Activated CD8-positive, alpha-beta T cell treated with anti-CD3 and anti-CD28 coated beads for 36 hours (primary cell): ENCODE data around the gene NEK6. TPM values are rescaled to one million over a fixed set of nuclear protein-coding genes. Genes with fewer than 3 reads are reported as not detected.

Experiments used
- ATAC-seq: fragments of 200-7000 bp; cut with Tn5 transposase; one replicate; pipeline ENCODE4 v1.10.0; 2021; ENCODE audit warnings: mild to moderate bottlenecking, moderate library complexity
- CTCF ChIA-PET: fragments of 350-600 bp; sonication (Branson Sonifier 250); formaldehyde crosslinking; loops from one replicate; lab custom pipeline; 2021; ENCODE audit warnings: antibody characterized with exemption; lab: Charles Lee
- POLR2A ChIA-PET: fragments of 350-600 bp; sonication (Branson Sonifier 250); formaldehyde crosslinking; loops from one replicate; lab custom pipeline; 2021; ENCODE audit warnings: antibody characterized with exemption; lab: Charles Lee
- DNase-seq: peaks from one replicate; pipeline ENCODE4 v3.0.0-alpha.2; 2020
- H3K27ac Mint-ChIP-seq: one replicate; pipeline ENCODE4 v1.8.0; 2021; ENCODE audit warnings: mild to moderate bottlenecking, mixed read lengths
- H3K27me3 Mint-ChIP-seq: one replicate; pipeline ENCODE4 v1.8.0; 2021; ENCODE audit warnings: mixed read lengths
- H3K36me3 Mint-ChIP-seq: one replicate; pipeline ENCODE4 v1.8.0; 2021; ENCODE audit warnings: low read depth, mixed read lengths
- H3K4me1 Mint-ChIP-seq: one replicate; pipeline ENCODE4 v1.8.0; 2021; ENCODE audit warnings: low read depth, mixed read lengths
- H3K4me3 Mint-ChIP-seq: one replicate; pipeline ENCODE4 v1.8.0; 2021; ENCODE audit warnings: mild to moderate bottlenecking, moderate library complexity, mixed read lengths
- H3K9me3 Mint-ChIP-seq: one replicate; pipeline ENCODE4 v1.8.0; 2021; ENCODE audit warnings: mixed read lengths
- intact Hi-C: fragments of 100-400 bp; cut with micrococcal nuclease; formaldehyde crosslinking; loops from one replicate; pipeline ENCODE4 v1.10.0; 2022
- total RNA-seq, 2 experiments: library from RNA; stranded (reverse); gene quantifications; one replicate each; pipeline ENCODE4 v1.2.3, GENCODE V29; 2021
- TF ChIP-seq, protein P1 (sequence below): fragments of 200-600 bp; IDR thresholded peaks from one replicate; pipeline ENCODE4 v1.8.0; 2022; ENCODE audit warnings: antibody characterized with exemption, mild to moderate bottlenecking

NEK6 gene
- total RNA-seq, 2 experiments from 2014 or later: 20.2 to 21.8 TPM

DNA sequence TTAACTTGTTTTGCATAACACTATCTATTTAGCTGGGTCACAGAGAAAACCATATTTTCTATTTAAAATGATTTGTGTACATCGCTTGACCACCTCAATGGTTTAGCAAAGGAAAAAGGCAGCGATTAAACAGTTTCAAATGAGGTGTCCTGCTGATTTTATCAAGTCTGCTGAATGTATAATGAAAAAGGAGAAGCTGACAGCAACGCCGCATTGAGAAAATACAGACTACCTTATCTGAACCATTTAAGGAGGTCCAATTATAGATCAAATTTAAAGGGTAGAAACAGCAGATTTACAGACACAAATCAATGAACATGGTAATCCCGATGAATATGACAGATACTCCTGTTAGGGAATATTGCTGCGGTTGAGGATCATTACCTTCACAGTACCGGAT is 127.9 kb downstream of the NEK6 start:
- Mint-ChIP-seq H3K36me3 (peaks cover 20% of the 10 kb centered on the region), H3K4me1 (peaks cover 41% of the 10 kb centered on the region), H3K27ac (no peak overlapping the region), H3K9me3 (no peaks in the 10 kb centered on the region), H3K27me3 (no peaks in the 10 kb centered on the region), H3K4me3 (no peak overlapping the region)
- intact Hi-C loops: no loop called here
- ChIA-PET POLR2A (no interaction called here), CTCF (interaction anchor here (1.1 to 3.6 kb wide), 8 partner anchors 7 to 35 kb away, joined by 3 to 11 read pairs (median 4); no protein-coding TSS in a partner anchor)
- TF ChIP-seq, protein P1, sequence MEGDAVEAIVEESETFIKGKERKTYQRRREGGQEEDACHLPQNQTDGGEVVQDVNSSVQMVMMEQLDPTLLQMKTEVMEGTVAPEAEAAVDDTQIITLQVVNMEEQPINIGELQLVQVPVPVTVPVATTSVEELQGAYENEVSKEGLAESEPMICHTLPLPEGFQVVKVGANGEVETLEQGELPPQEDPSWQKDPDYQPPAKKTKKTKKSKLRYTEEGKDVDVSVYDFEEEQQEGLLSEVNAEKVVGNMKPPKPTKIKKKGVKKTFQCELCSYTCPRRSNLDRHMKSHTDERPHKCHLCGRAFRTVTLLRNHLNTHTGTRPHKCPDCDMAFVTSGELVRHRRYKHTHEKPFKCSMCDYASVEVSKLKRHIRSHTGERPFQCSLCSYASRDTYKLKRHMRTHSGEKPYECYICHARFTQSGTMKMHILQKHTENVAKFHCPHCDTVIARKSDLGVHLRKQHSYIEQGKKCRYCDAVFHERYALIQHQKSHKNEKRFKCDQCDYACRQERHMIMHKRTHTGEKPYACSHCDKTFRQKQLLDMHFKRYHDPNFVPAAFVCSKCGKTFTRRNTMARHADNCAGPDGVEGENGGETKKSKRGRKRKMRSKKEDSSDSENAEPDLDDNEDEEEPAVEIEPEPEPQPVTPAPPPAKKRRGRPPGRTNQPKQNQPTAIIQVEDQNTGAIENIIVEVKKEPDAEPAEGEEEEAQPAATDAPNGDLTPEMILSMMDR: no peak
- no peak for ATAC-seq
- no peak for DNase-seq

DNA sequence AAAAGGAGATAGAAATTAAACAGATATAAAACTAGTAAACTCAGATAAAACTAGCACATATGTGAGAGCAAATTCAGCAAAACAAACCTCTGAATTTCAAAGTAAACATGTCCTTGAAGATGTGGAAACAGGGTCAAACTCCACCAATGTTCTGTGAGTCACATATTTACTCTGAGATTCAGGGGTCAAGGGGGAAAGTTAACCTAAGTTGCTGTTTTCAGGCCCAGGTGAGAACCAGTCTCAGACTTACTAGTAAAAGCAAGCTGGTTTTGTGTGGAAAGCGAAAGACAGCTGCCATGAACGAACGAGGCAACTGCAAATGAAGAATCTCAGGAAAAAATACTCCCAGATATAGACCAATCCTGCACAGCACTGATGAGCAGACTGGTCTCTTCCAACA is 128.5 kb downstream of the NEK6 start:
- POLR2A ChIA-PET: interaction anchor here (0.6 kb wide), 1 partner anchor 114 kb away, joined by 3 read pairs; no protein-coding TSS in a partner anchor

DNA sequence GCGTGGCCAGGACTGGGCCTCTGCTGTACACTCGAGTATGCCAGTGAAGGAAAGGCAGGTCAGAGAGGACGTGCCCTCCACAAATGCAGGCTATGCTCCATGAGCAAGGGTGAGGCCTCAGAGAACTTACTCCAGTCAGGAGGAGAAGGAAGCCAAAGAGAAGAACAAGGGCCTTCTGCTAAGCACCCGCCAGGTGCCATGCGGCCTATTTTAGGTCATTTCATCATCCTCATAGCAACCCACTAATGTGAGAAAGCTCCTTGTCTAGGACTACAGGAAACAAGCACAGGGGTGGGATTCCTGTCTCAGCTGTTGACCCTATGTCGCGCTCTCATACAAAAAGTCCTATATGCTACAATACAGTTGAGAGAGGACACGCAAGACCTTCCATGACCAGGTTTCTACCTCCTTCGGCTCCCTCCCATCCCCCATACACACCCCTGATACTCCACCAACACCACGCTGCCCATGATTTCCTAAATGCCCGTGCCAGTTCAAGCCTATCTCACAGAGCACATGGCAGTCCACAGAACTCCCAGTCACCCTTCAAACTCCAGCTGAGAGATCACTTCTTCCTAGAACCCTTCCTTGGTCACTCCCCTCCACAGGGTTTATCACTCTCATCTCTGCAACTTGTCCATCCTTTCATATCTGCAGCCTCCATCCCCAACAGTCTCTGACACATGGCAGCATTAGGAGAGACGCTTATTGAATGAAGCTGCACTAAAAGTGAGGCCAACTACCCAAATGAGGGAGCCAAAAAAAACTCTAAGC is 130.7 kb downstream of the NEK6 start:
- H3K9me3 Mint-ChIP-seq: no peaks in the 10 kb centered on the region
- DNase-seq (no peak), ATAC-seq (no peak)
- H3K4me1 Mint-ChIP-seq: peaks cover 49% of the 10 kb centered on the region
- POLR2A ChIA-PET: interaction anchor here (0.7 to 1.2 kb wide), 2 partner anchors 10 to 275 kb away, joined by 3 read pairs; no protein-coding TSS in a partner anchor
- H3K27ac Mint-ChIP-seq: no peak overlapping the region
- no peaks in the 10 kb centered on the region for H3K27me3 Mint-ChIP-seq
- TF ChIP-seq, protein P1: no peak
- H3K4me3 Mint-ChIP-seq: no peak overlapping the region
- CTCF ChIA-PET: interaction anchor here (1.0 to 1.5 kb wide), 3 partner anchors 9 to 148 kb away, joined by 3 to 5 read pairs (median 3); no protein-coding TSS in a partner anchor
- intact Hi-C loops: no loop called here
- H3K36me3 Mint-ChIP-seq: peaks cover 13% of the 10 kb centered on the region

More for the DNA sequence above, 128.5 kb downstream of the NEK6 start:
- CTCF ChIA-PET: interaction anchor here (0.8 to 1.4 kb wide), 7 partner anchors 8 to 259 kb away, joined by 3 to 4 read pairs (median 3); no protein-coding TSS in a partner anchor
- intact Hi-C loops: no loop called here
- no peaks in the 10 kb centered on the region for H3K27me3 Mint-ChIP-seq
- no peaks in the 10 kb centered on the region for H3K9me3 Mint-ChIP-seq
- H3K36me3 Mint-ChIP-seq: peaks cover 20% of the 10 kb centered on the region
- TF ChIP-seq, protein P1: no peak
- no peak overlapping the region for H3K27ac Mint-ChIP-seq
- ATAC-seq (no peak), DNase-seq (no peak)
- H3K4me1 Mint-ChIP-seq: peaks cover 44% of the 10 kb centered on the region
- no peak overlapping the region for H3K4me3 Mint-ChIP-seq

DNA sequence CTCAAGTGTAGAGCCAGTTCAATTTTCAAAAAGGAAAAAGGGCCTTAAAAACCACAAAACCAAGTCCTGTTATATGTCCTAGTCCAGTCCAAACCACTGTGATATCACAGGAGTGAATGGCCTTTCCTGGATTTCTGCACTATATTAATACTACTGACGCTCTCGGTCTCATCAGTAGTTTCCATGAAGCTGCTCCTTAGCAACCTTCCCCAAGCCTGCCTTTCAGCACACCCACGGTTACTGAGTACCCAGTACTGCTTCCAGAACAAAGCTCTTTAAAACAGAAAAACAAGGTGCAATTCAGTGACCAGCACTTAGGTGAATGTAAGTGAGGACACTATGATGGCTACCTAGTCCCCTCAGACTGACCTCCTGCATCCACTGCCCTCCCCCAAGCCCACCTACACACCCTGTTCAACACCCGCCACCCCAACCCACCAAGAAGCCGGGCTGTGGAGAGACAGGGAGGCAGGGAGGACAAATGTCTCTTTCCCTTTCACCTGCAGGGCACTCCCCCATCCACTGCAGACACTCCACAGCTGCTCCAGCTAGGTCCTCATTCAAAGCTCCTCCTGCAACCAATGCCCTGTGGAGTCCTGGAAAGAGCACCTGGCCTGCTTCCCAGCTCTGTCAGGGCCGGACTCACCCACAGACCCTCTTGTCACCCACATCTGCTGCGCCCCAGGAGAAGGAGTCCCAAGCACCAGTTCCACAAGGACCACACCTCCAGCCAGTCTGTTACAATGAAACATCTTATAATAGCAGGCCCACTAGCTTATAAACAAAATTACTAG is 131.6 kb downstream of the NEK6 start:
- Mint-ChIP-seq H3K4me1 (peaks cover 58% of the 10 kb centered on the region), H3K27ac (peak overlapping the region; percentile 21), H3K9me3 (no peaks in the 10 kb centered on the region), H3K27me3 (no peaks in the 10 kb centered on the region), H3K36me3 (peaks cover 11% of the 10 kb centered on the region), H3K4me3 (no peak overlapping the region)
- TF ChIP-seq, protein P1: no peak
- DNase-seq (no peak), ATAC-seq (no peak)
- CTCF ChIA-PET: interaction anchor here (1.0 to 4.4 kb wide), 5 partner anchors 14 to 262 kb away, joined by 3 to 14 read pairs (median 5); no protein-coding TSS in a partner anchor
- intact Hi-C loops: no loop called here
- POLR2A ChIA-PET: interaction anchor here (1.2 kb wide), 1 partner anchor 9 kb away, joined by 3 read pairs; no protein-coding TSS in a partner anchor
